Measurements from ENCODE around the gene AKAP13.
"Not testable (repeated sequence)": the region's sequence is repeated elsewhere in the genome, so short reads cannot be mapped to it uniquely, and the experiment has no call there.

Gene AKAP13

DNA sequence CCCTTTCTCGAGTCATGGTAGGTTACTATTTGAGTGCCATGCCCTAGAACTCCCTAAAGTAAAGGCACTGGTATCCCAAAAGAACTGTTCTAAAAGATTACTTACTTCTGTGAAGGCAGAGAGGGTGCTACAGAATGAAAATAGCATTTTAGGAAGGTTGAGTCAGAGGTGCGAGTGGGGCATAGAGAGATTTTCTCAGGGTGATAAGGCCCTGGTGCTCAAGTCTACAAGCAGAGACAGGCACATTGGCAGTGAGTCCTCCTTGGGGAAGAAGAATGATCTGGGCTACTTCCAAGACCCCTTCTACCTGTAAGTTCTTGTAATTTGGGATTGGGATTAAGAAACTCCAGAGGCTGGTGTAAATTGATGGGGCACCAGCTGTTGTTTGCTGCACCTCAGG is 96.7 kb downstream of the AKAP13 start:
- no peak overlapping the region for H3K4me3 ChIP-seq (ENCODE audit: low read length)

DNA sequence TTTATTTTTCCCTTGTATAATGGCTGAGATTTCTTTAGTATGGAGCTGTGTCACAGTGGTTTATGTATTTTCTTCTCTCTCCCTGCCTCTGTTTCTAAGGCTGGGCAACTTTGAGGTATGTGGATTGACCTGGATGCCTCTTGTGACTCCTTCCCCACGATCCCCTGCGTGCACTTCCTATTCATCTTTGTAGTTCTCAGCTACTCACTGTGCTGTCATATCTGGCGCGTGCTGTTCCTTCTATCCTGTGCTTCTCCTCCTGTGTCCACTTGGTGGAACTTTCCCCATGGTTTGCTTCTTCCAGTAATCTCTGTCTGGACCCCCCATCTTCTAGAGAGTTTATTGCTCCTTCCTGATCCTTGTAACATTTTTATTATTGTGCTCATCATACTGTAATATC is 97.3 kb downstream of the AKAP13 start:
- H3K4me1 ChIP-seq (ENCODE audit: insufficient read depth, low read length), result peaks cover 39% of the 10 kb centered on the region
- H3K36me3 ChIP-seq (ENCODE audit: insufficient read depth, low read depth, low read length), result no peaks in the 10 kb centered on the region
- H3K9me3 ChIP-seq (ENCODE audit: insufficient read depth, low read depth, low read length), result no peaks in the 10 kb centered on the region
- no peaks in the 10 kb centered on the region for H3K27me3 ChIP-seq (ENCODE audit: insufficient read depth, low read length)
- no peak overlapping the region for H3K27ac ChIP-seq (ENCODE audit: low read length)
- no peak overlapping the region for H3K9ac ChIP-seq (ENCODE audit: low read depth, low read length)
- no peak overlapping the region for H3K4me3 ChIP-seq (ENCODE audit: low read length)

More for the DNA sequence above, 96.7 kb downstream of the AKAP13 start:
- H3K27me3 ChIP-seq (ENCODE audit: insufficient read depth, low read length), result no peaks in the 10 kb centered on the region
- H3K4me1 ChIP-seq (ENCODE audit: insufficient read depth, low read length), result peaks cover 34% of the 10 kb centered on the region
- no peak overlapping the region for H3K27ac ChIP-seq (ENCODE audit: low read length)
- no peaks in the 10 kb centered on the region for H3K36me3 ChIP-seq (ENCODE audit: insufficient read depth, low read depth, low read length)
- H3K9me3 ChIP-seq (ENCODE audit: insufficient read depth, low read depth, low read length), result no peaks in the 10 kb centered on the region
- no peak overlapping the region for H3K9ac ChIP-seq (ENCODE audit: low read depth, low read length)

DNA sequence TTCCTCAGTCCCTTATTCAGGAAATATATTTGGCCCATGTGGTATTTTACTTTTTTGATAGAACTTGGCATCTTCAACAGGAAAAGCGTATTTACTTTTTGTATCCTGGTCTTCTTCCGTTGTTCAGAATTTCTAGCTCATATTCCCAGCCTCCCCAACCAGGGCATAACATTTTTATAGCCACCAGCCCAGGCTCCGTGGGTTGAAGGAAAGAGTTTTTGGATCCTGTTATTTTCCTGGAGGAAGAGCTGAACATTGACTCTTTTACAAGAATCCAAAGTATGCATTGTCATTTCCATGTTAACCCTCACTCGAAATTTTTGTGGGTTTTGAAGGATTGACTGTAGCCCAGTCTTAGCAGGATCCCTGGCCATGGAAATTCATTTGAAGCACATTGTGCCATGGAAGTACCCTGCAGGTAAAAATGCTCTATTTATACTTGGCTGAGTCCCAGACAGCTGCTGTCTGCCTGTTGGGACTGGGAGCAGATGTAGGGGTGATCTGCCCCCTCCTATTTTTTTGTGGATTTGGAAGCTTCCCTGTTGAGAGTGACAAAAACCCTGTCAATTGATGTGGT is 98.8 kb downstream of the AKAP13 start:
- H3K4me3 ChIP-seq (ENCODE audit: low read length), result no peak overlapping the region
- H3K27me3 ChIP-seq (ENCODE audit: insufficient read depth, low read length), result no peaks in the 10 kb centered on the region
- no peaks in the 10 kb centered on the region for H3K36me3 ChIP-seq (ENCODE audit: insufficient read depth, low read depth, low read length)
- H3K9ac ChIP-seq (ENCODE audit: low read depth, low read length), result no peak overlapping the region; the same call in 1 of the 2 replicates
- no peak overlapping the region for H3K27ac ChIP-seq (ENCODE audit: low read length)
- no peaks in the 10 kb centered on the region for H3K9me3 ChIP-seq (ENCODE audit: insufficient read depth, low read depth, low read length)
- H3K4me1 ChIP-seq (ENCODE audit: insufficient read depth, low read length), result peaks cover 33% of the 10 kb centered on the region

DNA sequence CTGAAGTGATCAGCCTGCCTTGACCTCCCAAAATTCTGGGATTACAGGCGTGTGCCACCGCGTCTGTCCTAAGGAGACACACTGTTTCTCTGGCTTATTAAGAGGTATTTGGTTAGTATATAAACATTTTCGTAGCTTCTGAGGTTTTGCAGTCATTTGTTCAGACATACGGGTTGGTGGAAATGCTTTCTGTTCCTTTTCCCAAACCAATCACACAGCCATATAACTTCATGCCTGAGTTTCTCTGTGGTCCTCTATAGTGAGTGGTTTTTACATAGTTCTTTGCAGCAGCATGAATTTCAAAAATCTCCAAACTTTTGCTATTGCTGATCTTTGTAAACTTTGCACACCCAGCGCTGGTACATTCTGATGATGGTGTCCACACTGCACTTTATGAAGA is 100.5 kb downstream of the AKAP13 start:
- Histone ChIP-seq H3K27ac (ENCODE audit: low read length) (no peak overlapping the region), H3K9me3 (ENCODE audit: insufficient read depth, low read depth, low read length) (no peaks in the 10 kb centered on the region), H3K4me3 (ENCODE audit: low read length) (no peak overlapping the region), H3K9ac (ENCODE audit: low read depth, low read length) (no peak overlapping the region), H3K36me3 (ENCODE audit: insufficient read depth, low read depth, low read length) (no peaks in the 10 kb centered on the region), H3K4me1 (ENCODE audit: insufficient read depth, low read length) (peaks cover 33% of the 10 kb centered on the region), H3K27me3 (ENCODE audit: insufficient read depth, low read length) (no peaks in the 10 kb centered on the region)

DNA sequence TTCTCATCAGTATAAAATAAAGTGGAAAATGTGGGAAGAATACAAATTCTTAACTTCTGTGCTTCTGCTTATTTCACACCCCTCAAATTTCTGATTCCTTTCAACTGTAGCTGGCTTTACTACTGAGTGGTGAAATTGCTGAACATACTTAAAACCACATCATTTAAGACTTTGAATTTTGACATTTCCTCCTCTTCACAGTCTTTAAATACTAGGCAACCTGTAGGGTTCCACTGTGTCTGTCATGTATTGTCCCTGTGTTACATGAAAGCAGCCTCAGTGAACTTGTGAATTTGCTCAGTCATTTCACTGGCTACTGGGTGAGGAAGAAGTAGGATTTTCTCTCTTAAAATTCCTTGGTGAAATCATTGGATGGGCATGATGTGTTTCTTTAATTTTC is 101.1 kb downstream of the AKAP13 start:
- H3K27me3 ChIP-seq (ENCODE audit: insufficient read depth, low read length); H3K27ac ChIP-seq (ENCODE audit: low read length); H3K9ac ChIP-seq (ENCODE audit: low read depth, low read length); H3K36me3 ChIP-seq (ENCODE audit: insufficient read depth, low read depth, low read length); H3K9me3 ChIP-seq (ENCODE audit: insufficient read depth, low read depth, low read length); H3K4me3 ChIP-seq (ENCODE audit: low read length): not testable (repeated sequence)
- peaks cover 33% of the 10 kb centered on the region for H3K4me1 ChIP-seq (ENCODE audit: insufficient read depth, low read length)

DNA sequence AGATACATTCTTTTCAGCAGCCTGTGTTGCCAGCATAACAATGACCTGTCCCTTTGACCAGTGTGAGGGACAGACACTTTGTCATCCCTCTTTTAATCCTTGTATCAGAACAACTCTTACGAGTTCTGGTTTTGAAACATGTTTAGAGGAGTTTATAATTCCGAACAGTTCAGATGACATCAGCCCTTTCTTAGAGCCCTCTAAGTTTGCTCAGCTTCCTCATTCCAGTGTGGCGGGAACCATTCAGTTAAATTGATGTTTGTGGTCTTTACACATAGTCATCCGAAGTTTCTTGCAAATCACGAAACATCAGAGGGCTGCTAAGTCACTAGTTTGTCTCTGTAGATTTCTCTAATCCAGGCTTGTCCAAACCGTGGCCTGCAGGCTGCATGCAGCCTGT is 102.5 kb downstream of the AKAP13 start:
- Histone ChIP-seq H3K27me3 (ENCODE audit: insufficient read depth, low read length) (no peaks in the 10 kb centered on the region), H3K27ac (ENCODE audit: low read length) (no peak overlapping the region), H3K9me3 (ENCODE audit: insufficient read depth, low read depth, low read length) (no peaks in the 10 kb centered on the region), H3K9ac (ENCODE audit: low read depth, low read length) (no peak overlapping the region), H3K36me3 (ENCODE audit: insufficient read depth, low read depth, low read length) (no peaks in the 10 kb centered on the region), H3K4me3 (ENCODE audit: low read length) (no peak overlapping the region), H3K4me1 (ENCODE audit: insufficient read depth, low read length) (peaks cover 28% of the 10 kb centered on the region)

DNA sequence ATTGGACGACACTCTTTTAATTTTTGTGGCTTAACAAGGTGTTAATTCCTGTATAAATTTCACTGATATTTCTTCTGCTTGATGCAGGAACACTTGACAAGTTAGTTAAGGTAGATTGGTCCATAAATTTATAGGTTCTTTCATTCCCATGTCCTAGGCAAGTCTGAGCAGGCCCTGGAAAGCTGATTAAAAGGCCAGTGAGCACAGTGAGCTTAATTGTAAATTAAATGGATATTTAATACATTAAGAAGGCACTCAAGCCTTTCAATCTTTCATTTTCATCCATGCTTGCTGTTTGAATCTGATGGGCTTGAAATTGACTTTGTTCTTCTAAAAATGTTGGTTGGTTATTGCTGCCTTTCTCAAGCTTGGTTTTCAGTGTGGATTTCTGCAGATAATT is 103.6 kb downstream of the AKAP13 start:
- H3K9me3 ChIP-seq (ENCODE audit: insufficient read depth, low read depth, low read length); H3K9ac ChIP-seq (ENCODE audit: low read depth, low read length); H3K27ac ChIP-seq (ENCODE audit: low read length): not testable (repeated sequence)

DNA sequence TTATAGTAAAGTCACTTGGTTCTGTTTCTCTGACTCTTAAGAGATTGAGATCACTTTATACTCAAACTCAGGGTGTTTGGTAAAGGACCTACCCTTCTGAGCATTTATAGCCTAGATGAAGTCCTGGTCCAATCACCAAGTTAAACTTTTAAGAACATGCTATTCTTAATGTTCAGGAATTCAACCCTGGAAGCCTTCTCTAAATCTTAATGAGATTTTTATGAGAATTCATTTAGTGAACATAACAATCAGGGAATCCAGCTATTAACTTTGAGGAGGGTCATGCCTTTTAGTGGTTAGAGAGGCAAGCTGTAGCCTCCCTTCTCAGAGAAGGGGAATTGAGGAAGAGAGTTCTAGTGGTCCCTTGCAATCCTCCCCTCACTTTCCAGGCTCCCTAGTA is 104.5 kb downstream of the AKAP13 start:
- not testable (repeated sequence) for H3K9ac ChIP-seq (ENCODE audit: low read depth, low read length); H3K27me3 ChIP-seq (ENCODE audit: insufficient read depth, low read length); H3K4me3 ChIP-seq (ENCODE audit: low read length); H3K36me3 ChIP-seq (ENCODE audit: insufficient read depth, low read depth, low read length); H3K27ac ChIP-seq (ENCODE audit: low read length); H3K9me3 ChIP-seq (ENCODE audit: insufficient read depth, low read depth, low read length)
- peaks cover 13% of the 10 kb centered on the region for H3K4me1 ChIP-seq (ENCODE audit: insufficient read depth, low read length)

More for the DNA sequence above, 103.6 kb downstream of the AKAP13 start:
- H3K27me3 ChIP-seq (ENCODE audit: insufficient read depth, low read length); H3K36me3 ChIP-seq (ENCODE audit: insufficient read depth, low read depth, low read length); H3K4me3 ChIP-seq (ENCODE audit: low read length): not testable (repeated sequence)
- H3K4me1 ChIP-seq (ENCODE audit: insufficient read depth, low read length), result peaks cover 22% of the 10 kb centered on the region

DNA sequence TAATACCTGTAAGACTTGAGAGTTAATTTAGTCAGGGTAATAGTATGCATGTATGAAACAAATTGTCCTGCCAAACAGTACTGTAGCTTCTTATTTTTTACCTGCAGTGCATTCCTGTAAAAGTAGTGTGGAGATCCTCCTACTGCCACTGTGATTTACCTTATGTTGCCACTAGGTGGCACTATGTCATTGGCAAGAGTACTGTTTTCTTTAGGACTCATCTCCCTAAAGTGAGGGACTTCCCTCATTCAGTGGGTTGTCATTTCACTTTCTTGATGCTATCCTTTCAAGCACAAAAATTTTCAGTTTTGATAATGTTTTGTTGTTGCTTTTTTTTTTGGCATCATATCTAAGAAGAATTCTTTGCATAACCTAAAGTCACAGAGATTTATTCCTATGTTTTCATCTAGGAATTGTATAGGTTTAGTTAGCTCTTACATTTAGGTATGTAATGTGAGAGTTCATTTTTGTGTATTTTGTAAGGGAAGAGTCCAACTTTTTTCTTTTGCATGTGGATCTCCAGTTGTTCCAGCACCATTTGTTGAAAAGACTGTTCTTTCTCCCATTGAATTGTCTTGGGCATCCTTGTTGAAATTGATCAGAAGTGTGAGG is 105.7 kb downstream of the AKAP13 start:
- H3K4me3 ChIP-seq (ENCODE audit: low read length), result no peak overlapping the region
- H3K27ac ChIP-seq (ENCODE audit: low read length), result no peak overlapping the region
- no peaks in the 10 kb centered on the region for H3K36me3 ChIP-seq (ENCODE audit: insufficient read depth, low read depth, low read length)
- peaks cover 11% of the 10 kb centered on the region for H3K4me1 ChIP-seq (ENCODE audit: insufficient read depth, low read length)
- no peaks in the 10 kb centered on the region for H3K9me3 ChIP-seq (ENCODE audit: insufficient read depth, low read depth, low read length)
- no peak overlapping the region for H3K9ac ChIP-seq (ENCODE audit: low read depth, low read length)
- H3K27me3 ChIP-seq (ENCODE audit: insufficient read depth, low read length), result no peaks in the 10 kb centered on the region

DNA sequence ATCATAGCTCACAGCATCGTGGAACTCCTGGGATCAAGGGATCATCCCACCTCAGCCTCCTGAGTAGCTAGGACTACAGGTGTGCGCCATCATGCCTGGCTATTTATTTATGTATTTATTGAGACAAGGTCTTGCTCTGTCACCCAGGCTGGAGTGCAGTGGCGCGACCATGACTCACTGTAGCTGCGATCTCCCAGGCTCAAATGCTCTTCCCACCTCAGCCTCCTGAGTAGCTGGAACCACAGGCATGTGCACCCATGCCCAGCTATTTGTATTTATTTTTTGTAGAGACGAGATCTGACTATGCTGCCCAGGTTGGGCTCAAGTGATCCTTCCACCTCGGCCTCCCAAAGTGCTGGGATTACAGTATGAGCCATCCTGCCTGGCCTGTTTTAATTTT is 107.4 kb downstream of the AKAP13 start:
- H3K27me3 ChIP-seq (ENCODE audit: insufficient read depth, low read length); H3K36me3 ChIP-seq (ENCODE audit: insufficient read depth, low read depth, low read length); H3K27ac ChIP-seq (ENCODE audit: low read length); H3K9me3 ChIP-seq (ENCODE audit: insufficient read depth, low read depth, low read length); H3K9ac ChIP-seq (ENCODE audit: low read depth, low read length); H3K4me1 ChIP-seq (ENCODE audit: insufficient read depth, low read length); H3K4me3 ChIP-seq (ENCODE audit: low read length): not testable (repeated sequence)

DNA sequence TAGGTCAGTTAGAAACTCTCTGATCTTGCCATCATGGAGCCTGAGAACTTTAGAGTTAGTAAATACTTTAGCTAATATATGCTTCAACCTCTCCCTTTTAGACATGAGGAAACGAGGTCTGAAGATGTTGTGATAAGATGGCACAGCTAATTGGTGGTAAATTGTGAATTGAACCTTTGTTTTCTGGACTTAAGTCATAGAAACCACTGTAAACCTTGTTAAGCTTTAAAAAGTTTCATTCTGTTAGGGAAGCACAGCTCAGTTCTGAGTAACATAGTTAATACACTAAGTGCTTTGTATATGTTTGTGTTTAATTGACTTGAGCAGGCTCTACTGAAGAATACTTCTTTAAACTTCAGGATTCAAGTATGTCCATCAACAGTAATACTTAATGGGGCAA is 108.6 kb downstream of the AKAP13 start:
- no peak overlapping the region for H3K27ac ChIP-seq (ENCODE audit: low read length)
- no peak overlapping the region for H3K4me3 ChIP-seq (ENCODE audit: low read length)
- H3K27me3 ChIP-seq (ENCODE audit: insufficient read depth, low read length), result no peaks in the 10 kb centered on the region
- no peaks in the 10 kb centered on the region for H3K4me1 ChIP-seq (ENCODE audit: insufficient read depth, low read length)
- H3K9me3 ChIP-seq (ENCODE audit: insufficient read depth, low read depth, low read length), result no peaks in the 10 kb centered on the region
- no peaks in the 10 kb centered on the region for H3K36me3 ChIP-seq (ENCODE audit: insufficient read depth, low read depth, low read length)
- H3K9ac ChIP-seq (ENCODE audit: low read depth, low read length), result no peak overlapping the region

DNA sequence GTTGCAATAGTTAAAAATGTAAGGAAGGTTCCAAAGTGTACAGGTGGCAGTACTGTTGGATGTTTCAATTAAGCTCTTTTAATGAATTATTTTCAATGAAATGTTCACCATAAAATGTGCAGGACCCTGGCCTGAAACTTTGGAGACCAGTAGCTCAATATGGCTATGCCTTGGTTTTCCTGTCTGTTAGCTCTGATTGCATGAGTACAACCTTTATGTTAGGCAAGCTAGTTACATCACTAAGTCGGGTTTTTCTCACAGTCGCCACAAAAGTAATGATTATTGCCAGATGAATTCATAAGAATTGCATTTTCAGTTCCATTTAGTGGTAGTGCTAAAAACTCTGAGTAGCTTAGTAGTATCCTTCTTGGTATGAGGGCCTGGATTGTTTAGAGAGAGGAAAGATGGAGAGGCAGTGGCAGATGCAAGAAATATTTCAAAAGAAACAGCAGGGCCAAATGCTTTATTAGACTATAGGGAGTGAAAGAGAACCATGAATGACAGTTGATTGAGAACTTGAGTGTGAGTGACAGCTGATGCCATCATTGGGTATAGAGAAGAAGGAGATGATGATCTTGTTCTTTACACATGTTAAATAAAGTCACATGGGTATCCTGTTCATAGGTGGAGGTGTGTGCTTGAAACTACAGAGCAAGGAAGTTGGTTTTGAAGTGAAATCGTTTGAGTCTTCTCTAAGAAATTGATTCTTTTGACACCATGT is 109.5 kb downstream of the AKAP13 start:
- no peaks in the 10 kb centered on the region for H3K4me1 ChIP-seq (ENCODE audit: insufficient read depth, low read length)

More for the DNA sequence above, 109.5 kb downstream of the AKAP13 start:
- no peak overlapping the region for H3K9ac ChIP-seq (ENCODE audit: low read depth, low read length)
- H3K27ac ChIP-seq (ENCODE audit: low read length), result no peak overlapping the region
- H3K9me3 ChIP-seq (ENCODE audit: insufficient read depth, low read depth, low read length), result no peaks in the 10 kb centered on the region
- no peaks in the 10 kb centered on the region for H3K36me3 ChIP-seq (ENCODE audit: insufficient read depth, low read depth, low read length)
- no peaks in the 10 kb centered on the region for H3K27me3 ChIP-seq (ENCODE audit: insufficient read depth, low read length)
- H3K4me3 ChIP-seq (ENCODE audit: low read length), result no peak overlapping the region

Data from iPS-20b (cell line).